NCI-H128 (cell line): ENCODE results near the gene TMEM163.
"Not testable (repeated sequence)": the region's sequence is repeated elsewhere in the genome, so short reads cannot be mapped to it uniquely, and the experiment has no call there.

Experiments used
- DNase-seq: peaks from one replicate; lab custom pipeline; 2025; ENCODE audit not compliant: unreplicated experiment; lab: John Stamatoyannopoulos, UW

TMEM163 gene

DNA sequence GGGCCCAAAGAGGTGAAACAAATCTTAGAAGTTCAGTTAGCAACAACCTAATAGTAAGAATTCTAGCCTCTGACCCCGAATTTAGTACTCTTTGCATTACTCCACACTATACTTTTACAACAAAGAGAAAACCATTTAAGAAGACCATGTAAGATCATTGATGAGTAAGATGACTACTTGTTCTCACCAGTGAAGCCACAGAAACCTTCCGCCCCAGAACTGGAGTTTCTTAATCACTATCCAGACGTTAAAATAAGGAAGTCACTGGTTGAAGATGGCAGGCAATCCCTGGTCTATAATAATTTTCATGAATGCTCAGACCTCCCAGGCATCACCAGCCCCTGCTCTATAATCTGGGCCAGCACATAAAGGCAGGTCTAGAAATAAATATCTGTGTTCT lies 95.0 kb downstream of the TMEM163 start:
- DNase-seq = no peak

DNA sequence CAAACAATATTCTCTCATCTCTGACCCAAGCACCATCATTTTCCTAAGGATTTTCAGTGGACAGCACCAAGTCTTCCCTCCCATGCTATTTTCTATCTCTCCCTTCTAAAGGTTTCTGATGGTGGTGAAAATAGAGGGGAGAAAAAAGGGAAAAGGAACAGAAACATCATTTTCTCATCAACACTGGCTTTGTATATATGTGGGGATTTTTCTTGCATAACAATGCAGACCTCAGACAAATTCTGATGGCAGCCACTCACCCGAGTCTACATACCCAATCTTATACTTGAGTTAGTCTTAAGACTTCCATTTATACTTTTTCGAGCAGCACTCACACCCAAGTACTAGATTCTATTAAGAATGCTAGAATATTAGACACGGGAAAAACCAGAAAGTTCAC lies 95.8 kb downstream of the TMEM163 start:
- DNase-seq = no peak

DNA sequence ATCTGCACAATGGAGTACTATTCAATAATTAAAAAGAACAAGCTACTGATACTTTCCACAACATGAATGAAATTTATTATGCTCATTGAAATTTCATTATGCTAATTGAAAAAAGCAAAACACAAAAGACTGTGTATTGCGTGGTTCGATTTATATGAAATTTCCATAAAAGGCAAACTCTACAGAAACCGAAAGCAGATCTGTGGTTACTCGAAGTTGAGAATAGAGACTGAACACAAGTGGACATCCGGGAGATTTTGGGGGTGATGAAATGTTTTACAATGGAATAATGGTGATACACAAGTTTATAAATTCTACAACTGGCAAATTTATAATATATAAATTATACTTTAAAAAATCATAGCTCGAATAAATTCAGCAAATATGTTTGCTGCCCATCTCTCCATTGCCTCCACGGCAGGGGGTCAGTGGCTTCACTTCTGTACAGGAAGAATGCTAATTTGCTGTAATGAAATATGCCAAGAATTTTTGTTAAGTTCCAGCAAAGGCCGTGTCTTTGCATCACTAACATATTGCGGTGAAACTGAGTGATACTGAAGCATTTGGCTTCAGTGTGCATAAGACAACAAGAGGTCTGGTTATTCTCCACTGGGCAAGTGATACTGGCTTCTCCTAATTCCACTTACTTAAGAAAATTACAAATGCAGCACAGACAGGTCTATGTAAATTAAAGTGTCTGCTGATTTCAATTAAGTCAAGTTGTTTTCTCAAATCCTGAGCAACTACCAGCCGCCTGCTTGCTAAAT lies 96.7 kb downstream of the TMEM163 start:
- no peak for DNase-seq

DNA sequence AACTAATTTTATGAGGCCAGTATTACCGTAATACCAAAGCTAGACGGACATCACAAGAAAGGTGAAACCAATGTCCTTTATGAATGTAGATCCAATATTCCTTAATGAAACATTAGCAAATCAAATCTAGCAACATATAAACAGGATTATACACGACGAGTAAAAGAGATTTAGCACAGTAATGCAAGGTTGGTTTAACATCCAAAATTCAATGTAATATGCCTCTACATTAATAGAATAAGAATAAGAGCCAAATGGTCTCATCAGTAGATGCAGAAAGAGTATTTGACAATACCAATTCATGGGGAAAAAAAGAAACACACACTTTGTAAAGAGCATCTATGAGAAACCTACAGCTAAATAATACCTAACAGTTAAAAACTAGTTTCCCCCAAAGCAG lies 99.5 kb downstream of the TMEM163 start:
- no peak for DNase-seq

DNA sequence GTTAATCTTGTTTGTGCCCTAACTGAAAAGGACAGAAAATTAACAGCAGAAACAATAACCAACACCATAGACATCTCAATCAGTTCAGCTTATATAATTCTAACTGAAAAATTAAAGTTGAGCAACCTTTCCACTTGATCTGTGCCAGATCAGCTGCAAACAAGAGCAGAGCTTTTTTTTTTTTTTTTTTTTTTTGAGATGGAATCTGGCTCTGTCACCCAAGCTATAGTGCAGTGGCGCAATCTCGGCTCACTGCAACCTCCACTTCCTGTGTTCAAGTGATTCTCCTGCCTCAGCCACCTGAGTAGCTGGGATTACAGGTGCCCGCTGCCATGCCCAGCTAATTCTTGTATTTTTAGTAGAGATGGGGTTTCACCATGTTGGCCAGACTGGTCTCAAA lies 103.3 kb downstream of the TMEM163 start:
- not testable (repeated sequence) for DNase-seq

DNA sequence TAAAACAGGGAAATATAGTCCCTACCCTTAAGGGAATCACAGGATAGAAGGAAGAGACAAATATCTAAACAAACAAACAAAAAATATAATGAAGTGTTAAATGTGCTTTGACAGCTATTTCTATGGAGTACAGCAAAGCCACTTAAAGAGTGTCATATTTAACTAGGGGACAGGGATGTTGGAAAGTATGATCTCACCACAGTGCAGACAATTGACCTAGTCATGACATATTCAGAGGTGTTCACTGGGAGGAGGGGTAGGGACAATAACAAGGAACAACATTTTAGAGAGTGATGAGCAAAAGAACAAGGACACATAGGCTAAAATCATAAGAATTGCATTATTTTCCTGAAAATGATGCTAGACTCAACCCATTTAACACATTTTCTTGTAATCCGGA lies 107.5 kb downstream of the TMEM163 start:
- no peak for DNase-seq

DNA sequence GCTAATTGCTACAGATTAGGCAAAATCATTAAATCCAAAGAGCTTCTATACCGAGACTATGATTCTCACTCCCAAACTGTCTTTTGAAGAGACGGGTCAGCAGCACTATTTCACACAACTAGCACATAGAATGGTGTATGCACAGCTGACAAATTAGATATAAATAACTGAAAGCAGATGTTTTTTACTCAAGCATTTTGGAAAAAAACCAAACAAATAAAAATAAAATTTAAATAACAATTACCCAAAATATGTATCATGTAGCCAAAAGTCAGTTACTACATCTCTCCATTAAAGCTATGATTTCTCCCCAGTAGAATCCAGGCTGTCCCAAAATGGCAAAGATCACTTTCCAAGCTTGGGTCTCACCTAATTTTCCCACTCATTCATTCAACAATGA lies 107.9 kb downstream of the TMEM163 start:
- DNase-seq = no peak

DNA sequence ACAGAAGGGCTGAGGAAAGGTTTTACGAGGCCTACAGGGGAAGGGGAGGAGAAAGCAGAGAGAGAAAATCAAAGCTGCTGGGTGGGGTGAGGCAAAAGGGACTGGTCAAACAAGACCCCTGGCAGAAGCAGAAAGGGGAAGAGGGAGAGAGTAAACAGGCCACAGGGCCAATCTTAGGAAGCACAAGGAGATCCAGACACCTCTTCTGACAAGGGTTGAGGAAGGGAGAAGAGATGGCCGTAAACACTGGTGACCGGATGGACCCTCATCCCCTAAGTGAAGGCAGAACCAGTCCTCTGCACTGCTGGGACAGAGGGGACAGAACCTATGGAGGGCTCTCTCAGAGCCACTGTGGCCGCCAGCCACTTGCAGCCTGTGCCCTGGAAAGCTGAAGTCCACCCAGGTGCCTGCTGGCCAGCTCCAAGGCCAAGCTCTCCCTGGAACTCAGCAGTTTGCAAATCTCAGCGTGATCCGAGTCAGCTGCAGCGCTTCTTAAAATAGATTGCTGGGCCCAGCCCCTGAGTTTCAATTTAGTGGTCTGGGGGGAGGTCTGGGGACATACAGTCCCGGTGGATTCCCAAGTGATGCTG lies 108.8 kb downstream of the TMEM163 start:
- DNase-seq = no peak

DNA sequence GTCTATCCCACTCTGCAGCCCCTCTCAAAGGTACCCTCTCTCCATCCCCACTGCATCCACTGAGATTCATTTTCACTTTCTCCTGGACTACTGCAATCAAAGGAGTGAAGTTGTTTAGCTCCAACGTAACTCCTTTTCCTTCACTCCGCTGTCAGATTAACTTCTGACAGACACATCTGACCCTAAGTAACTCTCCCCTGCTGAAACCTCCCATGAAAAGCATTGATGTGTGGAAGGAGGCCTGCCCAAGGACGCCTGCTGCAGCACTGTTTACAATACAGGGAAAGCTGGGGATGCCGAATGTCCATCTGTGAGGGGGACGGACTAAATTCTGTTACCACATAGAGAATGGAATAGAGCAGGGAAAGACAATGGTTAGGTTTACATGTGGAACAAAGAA lies 114.8 kb downstream of the TMEM163 start:
- DNase-seq = no peak

DNA sequence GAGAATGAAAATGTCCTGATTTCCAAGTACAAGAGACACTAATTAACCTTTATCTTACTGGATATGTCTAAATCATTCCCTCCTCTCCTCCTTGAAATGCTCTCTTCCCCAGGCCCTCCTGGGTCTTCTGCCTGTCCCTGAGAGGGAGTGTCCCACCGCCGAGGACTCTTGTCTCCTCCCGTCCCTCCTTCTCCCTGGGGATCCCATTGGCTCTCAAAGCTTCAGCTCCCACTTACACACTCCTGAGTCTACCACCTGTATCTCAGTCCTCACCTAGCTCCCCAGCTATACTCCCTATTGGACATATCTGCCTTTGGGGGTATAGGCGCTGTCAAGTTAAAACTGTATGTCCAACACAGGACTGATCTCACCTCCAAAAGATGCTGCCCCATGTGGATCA lies 116.1 kb downstream of the TMEM163 start:
- no peak for DNase-seq

DNA sequence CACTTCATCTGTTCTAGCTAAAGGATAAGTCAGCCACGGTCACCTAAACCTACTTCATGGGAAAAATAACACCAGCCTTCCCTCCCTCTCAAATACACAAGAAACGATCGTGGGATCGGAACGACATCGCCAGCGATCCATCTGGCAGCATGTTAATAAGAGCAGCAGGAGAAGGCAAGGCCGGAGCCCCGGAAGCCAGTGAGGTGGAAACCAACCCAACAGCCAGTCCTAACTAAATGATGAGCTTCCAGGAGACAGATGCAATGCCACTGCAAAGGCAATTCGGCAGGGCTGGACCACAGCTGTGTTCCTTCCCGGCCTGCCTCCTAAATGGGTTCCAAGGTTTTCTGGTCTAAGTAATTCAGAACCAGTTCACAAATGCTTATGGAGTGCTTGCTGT lies 117.5 kb downstream of the TMEM163 start:
- no peak for DNase-seq

DNA sequence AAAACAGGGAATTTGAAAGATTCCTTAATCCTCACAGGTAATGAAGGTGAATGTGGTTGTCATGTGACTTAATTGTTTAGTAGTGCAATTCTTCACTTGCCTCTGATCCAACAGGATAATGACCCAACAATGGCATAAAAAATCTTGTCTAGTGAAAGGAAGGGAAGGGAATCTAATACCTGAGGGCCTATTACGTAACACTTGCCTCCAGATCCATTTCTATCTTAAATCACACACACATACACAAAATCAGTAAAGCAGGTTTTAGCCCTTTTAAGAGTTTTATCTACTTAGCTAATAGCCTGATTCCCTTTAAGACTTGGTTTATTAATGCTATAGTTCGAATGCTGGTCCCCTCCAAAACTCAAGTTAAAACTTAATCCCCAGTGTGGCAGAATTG lies 118.6 kb downstream of the TMEM163 start:
- no peak for DNase-seq

DNA sequence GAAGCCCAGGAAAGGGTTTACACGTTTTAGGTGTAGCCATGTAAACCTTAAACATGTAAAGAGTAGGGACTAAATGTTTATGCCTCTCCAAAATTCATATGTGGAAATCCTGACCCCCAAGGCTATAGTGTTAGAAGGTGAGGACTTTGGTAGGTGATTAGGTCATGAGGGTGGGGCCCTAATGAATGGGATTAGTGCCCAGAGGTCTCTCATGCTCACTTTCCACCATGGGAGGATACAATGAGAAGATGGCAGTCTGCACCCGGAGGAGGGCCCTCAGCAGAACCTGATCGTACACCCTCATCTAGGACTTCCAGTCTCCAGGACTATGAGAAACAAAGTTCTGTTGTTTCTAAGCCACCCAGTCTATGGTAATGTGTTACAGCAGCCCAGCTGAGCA lies 119.6 kb downstream of the TMEM163 start:
- no peak for DNase-seq

DNA sequence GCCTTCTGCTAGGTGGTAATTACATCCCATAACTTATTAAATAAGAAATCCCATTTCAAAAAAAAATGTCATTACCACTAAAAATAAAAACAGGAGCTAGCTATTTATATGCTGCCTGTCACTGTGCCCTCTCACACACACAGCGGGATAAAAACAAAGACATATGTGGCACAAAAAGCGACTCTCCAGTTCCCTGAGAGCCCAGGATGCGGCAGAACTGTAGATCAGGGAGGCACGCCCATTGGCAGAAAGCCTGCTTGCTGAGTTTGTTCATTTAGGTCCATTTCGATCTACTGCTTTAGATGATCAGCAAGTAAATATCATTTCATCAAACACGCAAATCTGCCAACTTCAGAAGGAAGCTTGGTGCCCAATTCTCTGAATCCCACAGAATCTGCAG lies 124.4 kb downstream of the TMEM163 start:
- DNase-seq = no peak

DNA sequence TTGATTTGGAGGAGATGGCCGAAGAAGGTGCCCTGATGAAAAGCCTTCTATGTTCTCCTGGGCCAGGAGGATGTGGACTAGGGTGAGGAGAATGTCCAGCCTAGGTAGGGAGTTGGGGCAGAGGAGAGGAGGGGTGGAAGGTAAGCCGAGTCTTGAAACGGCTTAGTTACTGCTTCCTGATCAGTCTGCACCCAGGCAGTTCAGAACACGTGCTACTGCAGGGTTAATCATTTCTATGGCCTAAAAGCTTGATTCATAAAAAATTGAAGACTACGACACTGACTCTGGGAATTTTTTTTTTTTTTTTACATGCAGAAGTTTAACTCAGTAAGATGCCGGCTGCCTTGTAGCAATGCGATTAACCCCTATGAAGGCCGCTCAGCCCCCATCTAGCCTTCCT lies 125.3 kb downstream of the TMEM163 start:
- DNase-seq = no peak

DNA sequence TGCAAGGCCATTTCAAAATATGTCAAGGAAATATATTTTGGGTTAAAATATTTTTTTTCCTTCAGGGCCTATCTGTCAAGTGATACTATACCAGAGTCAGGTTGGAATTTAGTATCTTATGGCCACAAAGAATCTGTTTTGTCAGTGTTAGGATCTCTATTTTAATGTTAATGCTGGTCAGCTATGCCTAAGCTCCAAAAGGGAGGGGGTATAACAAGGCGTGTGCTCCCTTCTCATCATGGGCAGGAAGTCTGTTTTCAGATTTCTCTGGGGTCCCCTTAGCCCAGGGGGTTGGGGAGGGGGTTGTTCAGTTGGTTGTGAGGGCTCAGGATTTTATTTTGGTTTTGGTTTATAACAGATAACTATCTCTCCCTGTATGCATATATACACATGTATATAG lies 126.4 kb downstream of the TMEM163 start:
- no peak for DNase-seq

DNA sequence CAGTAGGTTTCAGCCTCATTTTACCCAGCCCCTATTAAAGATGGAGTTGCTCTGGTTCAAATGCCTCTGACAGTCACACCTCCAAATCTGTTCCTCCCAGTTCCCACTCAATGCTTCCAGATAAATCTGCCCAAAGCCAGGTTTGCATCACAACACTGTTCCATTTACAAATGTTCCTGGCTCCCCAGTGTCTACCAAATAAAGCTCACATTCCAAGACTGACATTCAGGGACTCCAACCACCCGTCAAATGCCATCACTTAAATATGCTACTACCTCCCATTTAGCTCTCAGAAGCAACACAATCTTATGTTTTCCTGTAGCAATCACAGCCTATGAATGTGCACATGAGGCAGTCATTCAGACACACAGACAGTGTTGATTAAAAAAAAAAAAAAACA lies 127.3 kb downstream of the TMEM163 start:
- DNase-seq = no peak

DNA sequence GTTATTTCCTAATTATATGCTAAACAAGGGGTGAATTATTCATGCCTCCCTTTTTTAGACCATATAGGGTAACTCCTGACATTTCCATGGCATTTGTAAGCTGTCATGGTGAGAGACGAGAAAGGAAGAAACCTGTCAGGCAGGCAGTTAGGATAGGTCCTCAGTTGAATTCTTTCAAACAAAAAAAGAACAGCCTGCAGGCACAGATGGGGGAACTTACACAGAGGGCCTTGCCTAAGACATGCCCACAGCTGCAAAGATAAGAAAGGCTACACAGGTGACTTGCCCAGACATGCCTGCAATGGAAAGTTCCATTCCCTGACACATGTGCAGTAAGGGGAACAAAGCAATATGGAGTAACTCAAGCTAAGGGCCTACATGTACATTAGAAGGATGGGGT lies 128.1 kb downstream of the TMEM163 start:
- DNase-seq = no peak

DNA sequence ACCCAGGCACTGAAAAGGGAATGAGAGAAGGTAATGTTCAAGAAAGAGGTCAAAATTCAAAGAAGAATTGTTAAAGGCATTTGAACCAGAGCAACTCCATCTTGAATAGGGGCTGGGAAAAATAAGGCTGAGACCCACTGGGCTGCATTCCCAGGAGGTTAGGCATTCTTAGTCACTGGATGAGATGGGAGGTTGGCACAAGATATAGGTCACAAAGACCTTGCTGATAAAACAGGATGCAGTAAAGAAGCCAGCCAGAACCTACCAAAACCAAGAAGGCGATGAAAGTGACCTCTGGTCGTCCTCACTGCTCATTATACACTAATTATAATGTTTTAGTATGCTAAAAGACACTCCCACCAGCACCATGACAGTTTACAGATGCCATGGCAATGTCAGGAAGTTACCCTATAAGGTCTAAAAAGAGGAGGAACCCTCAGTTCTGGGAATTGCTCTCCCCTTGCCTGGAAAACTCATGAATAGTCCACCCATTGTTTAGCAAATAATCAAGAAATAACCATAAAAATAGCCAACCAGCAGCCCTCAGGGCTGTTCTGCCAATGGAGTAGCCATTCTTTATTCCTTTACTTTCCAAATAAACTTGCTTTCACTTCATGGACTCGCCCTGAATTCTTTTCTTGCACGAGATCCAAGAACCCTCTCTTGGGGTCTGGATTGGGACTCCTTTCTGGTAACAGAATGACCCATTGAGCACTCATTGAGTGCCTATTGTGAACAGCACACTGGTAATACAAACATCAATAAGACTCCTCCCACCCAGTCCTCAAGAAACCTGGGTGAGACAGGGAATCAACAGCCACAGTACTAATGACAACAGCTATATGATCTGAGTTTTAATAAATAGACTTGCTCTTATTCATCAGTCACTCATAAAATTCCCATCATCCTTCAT lies 129.4 kb downstream of the TMEM163 start:
- not testable (repeated sequence) for DNase-seq

DNA sequence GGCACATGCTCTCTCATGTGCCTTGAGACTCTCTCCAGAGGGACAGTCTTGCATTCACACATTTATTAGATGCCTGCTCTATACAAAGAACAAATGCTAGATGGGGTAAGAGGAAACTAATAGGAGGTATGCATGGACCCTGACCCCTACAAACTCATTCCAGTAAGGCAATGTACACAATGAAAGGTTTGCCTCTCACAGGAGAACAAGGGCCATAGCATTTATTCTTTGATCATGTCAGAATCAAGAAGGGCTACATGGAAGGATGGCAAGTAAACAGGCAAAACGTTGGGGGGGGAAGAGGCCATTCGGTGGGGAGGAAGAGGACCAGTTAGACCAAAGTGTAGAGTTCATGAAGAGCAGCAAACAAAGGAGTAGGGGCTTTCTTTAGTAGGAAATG lies 130.2 kb downstream of the TMEM163 start:
- no peak for DNase-seq

DNA sequence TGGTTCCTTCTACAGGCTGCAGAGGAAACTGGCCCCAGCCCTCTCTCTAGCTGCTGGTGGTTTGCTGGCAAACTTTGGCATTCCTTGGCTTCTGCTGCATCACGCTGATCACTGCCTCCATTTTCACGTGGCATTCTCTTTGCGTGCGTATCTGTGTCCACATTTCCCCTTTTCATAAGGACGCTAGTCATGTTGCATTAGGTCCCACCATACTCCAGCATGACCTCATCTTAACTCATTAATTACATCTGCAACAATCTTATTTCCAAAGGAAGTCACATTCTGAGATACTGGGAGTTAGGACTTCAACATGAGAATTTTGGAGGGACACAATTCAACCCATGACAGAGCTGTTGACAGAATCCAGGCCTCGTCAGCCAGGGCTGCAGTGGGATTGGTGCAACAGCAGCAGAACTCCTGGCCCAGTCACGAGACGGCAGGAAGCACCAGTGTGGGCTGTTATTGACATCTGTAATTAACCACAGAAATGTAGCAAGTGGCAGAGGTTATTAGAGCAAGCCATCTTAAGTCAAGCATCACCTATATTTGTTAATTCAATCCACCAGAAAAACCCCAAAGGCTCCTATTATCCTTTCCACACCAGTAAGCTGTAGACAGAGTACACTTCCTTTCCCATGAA lies 132.4 kb downstream of the TMEM163 start:
- DNase-seq = no peak
